ENCODE results near the gene ZNF569. TPM values are rescaled to one million over a fixed set of nuclear protein-coding genes. Genes with fewer than 3 reads are reported as not detected.
"Not testable (repeated sequence)": the region's sequence is repeated elsewhere in the genome, so short reads cannot be mapped to it uniquely, and the experiment has no call there.

ZNF569 gene
- polyA plus RNA-seq, 12 donors: 4.2 to 11.4 (median 9.7) TPM; not detected in 1

DNA sequence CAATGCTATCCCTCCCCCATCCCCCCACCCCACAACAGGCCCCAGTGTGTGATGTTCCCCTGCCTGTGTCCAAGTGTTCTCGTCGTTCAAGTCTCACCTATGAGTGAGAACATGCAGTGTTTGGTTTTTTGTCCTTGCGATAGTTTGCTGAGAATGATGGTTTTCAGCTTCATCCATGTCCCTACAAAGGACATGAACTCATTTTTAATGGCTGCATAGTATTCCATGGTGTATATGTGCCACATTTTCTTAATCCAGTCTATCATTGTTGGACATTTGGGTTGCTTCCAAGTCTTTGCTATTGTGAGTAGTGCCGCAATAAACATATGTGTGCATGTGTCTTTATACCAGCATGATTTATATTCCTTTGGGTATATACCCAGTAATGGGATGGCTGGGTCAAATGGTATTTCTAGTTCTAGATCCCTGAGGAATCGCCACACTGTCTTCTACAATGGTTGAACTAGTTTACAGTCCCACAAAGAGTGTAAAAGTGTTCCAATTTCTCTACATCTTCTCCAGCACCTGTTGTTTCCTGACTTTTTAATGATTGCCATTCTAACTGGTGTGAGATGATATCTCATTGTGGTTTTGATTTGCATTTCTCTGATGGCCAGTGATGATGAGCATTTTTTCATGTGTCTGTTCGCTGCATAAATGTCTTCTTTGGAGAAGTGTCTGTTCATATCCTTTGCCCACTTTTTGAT is 61.0 kb downstream of the ZNF569 start:
- not testable (repeated sequence) for DNase-seq

DNA sequence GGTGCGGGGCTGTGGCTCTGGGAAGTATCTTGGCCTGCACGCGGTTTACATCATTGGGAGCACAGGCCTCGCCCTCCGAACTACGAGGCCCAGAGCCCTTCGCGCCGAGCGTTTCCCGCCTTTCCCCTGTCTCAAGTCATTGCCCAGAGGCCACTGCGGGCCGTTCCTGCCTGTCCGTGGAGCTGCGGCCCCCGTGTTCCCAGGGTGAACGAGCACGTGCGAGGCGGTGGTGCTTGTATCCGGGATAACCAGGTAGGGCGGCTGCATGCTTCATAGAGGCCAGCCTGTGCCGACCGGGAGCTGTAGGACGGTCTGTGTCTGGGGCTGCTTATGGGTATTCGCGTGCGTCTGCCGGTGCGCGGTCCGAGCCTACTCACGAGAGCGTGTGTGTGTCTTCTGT is 63.8 kb downstream of the ZNF569 start:
- DNase-seq: no peak

DNA sequence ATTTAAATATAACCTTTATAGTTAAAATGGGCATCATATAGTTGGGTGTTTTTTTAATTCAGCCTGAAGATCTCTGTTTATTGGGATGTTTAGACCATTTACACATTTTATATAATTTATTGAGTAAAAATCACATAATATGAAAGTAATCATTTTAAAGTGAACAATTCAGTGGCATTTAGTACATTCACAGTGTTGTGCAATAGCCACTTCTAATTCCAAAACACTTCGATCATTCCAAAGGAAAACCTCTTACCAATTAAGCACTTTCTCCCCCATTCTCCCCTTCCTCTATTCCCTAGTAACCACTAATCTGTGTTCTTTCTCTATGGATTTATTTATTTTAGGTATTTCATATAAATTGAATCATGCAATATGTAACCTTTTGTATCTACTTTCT is 66.2 kb downstream of the ZNF569 start:
- DNase-seq: no peak

DNA sequence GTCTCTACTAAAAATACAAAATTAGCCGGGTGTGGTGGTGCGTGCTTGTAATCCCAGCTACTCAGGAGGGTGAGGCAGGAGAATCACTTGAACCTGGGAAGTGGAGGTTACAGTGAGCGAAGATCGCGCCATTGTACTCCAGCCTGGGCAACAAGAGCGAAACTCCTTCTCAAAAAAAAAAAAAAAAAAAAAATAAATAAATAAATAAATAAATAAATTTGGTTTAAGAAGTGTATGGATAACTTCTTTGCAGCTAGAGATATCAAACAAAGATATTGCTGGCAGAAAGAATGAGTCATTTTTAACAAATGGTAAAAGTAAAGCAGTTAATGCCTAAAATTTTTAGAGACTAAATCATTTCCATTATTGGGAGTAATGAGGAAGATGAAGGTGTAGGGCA is 75.8 kb downstream of the ZNF569 start:
- not testable (repeated sequence) for DNase-seq

DNA sequence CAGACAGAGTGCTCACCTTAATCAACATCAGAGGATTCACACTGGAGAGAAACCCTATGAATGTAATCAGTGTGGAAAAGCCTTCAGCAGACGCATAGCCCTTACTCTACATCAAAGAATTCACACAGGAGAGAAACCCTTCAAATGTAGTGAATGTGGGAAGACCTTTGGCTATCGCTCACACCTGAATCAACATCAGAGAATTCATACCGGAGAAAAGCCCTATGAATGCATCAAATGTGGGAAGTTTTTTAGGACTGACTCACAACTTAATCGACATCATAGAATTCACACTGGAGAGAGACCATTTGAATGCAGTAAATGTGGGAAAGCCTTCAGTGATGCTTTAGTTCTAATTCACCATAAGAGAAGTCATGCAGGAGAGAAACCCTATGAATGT is 78.0 kb downstream of the ZNF569 start:
- no peak for DNase-seq

DNA sequence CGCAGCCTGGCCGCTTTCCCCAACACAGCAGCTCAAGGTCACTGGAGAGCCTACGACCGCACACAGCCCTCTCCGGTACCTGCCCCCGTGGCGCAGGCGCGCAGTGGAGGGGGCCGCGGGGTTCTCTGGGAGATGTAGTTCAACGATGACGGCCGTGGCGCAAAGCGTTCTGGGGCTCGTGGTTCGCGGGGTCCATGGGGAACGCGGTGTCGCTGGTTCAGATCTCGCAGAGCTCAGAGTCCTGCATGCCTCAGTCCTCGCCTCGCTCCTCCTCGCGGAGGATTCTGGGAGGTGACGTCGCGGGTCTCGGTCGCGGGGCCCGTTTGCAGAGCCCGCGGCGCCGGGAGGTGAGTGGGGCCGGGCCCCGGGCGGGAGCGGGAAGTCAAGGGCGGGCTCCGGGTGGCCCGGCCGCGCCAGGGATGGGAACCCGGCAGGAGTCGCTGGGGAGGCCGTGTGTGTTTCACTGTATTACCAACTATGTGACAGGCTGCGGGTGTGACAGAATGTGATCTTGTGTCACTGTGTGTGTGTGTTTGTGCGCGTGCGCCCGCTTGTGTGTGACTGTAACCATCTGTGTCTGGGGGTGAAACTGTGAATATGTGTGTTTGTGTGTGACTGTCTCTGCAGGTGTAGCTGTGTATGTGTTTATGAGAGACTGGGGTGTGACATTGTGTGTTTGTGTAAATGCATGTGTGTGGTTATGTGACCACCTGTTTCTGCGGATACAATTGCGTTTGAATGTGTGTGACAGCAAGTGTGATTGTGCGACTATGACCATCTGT is 96.2 kb downstream of the ZNF569 start, which contains the start of gene ZNF527:
ZNF527 (plus strand) TSS at position 220 of the 782 bp plus-strand sequence. CDS start 3,100 bp downstream, outside the sequence.
- peak; percentile 97 for DNase-seq

DNA sequence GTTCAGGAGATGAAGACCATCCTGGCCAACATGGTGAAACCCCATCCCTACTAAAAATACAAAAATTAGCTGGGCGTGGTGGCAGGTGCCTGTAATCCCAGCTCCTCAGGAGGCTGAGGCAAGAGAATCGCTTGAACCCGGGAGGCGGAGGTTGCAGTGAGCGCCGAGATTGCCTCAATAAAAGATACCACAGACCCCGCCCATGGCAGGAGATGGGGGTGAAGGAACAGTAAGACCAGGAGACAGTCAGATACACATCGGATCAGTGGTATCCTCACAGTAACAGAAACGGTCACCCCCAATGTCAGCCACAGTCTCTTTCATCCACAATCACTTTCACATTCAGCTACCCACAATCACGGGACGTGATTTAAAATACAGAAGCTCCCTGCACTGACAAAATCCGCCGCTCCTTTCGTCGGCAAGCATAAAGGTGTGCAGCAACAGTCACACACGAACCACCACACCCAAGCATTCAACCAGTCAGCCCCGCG is 96.8 kb downstream of the ZNF569 start:
- not testable (repeated sequence) for DNase-seq

DNA sequence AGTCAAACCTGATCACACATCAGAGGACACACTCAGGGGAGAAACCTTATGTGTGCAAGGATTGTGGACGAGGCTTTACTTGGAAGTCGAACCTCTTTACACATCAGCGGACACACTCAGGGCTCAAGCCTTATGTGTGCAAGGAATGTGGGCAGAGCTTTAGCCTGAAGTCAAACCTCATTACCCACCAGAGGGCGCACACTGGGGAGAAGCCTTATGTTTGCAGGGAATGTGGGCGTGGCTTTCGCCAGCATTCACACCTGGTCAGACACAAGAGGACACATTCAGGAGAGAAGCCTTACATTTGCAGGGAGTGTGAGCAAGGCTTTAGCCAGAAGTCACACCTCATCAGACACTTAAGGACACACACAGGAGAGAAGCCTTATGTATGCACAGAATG is 104.5 kb downstream of the ZNF569 start:
- DNase-seq: no peak

DNA sequence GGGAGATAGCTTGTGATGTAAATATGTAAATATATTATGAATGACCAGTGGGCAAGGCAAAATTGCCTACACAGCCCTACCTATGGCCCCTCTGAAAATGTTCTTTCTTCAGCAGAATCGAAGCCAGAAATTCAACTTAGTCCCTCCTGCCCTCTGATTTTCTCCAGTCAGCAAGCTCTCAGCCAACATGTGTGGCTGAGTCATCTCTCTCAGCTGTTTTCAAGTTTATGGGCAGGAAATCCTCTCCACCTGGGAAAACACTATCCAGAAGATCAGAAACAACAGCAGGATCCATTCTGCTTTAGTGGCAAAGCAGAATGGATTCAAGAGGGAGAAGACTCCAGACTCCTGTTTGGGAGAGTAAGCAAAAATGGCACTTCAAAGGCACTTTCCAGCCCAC is 105.2 kb downstream of the ZNF569 start:
- no peak for DNase-seq

Other genes starting within 250 kb of the ZNF569 start
- 10 to 100 TPM in 9 of 12 donors, 1 to 10 TPM in 2, not detected in 1; 7.5 to 14.1 (median 11.0) TPM for gene ZNF383, start 249.2 kb downstream of the ZNF569 start, polyA plus RNA-seq (ENCODE audit: insufficient read length in 12 of 12)
- 1 to 10 TPM in 11 of 12 donors, not detected in 1; 5.0 to 9.9 (median 7.0) TPM for gene ZNF527, start 96.3 kb downstream of the ZNF569 start, polyA plus RNA-seq (ENCODE audit: insufficient read length in 12 of 12)
- gene ZNF570, start 1.9 kb upstream of the ZNF569 start, polyA plus RNA-seq (ENCODE audit: insufficient read length in 12 of 12): 1 to 10 TPM in 11 of 12 donors, not detected in 1; 5.5 to 9.0 (median 7.6) TPM
- gene ZNF793, start 39.5 kb upstream of the ZNF569 start, polyA plus RNA-seq (ENCODE audit: insufficient read length in 12 of 12): 10 to 100 TPM in 8 of 12 donors, 1 to 10 TPM in 4; 8.3 to 61.8 (median 13.1) TPM
- 1 to 10 TPM in 11 of 12 donors, not detected in 1; 4.5 to 9.4 (median 7.0) TPM for gene ZNF571, start 127.3 kb upstream of the ZNF569 start, polyA plus RNA-seq (ENCODE audit: insufficient read length in 12 of 12)
- 1 to 10 TPM in 10 of 12 donors, not detected in 2; 1.5 to 3.3 (median 2.7) TPM for gene ZNF540, start 127.4 kb upstream of the ZNF569 start, polyA plus RNA-seq (ENCODE audit: insufficient read length in 12 of 12)
- gene ZFP30, start 188.0 kb upstream of the ZNF569 start, polyA plus RNA-seq (ENCODE audit: insufficient read length in 12 of 12): 10 to 100 TPM in 11 of 12 donors, not detected in 1; 11.2 to 14.4 (median 13.7) TPM